Right forelimb (tissue), 1 donor: Measurements from ENCODE around the gene MANEAL.

Source experiments
- DNase-seq: peaks from one replicate; pipeline ENCODE4 v3.0.0-alpha.2; 2018

Gene MANEAL

GRCh38 chr1:37831109-37831508 lies 37.5 kb downstream of the MANEAL start:
- no peak for DNase-seq

DNA sequence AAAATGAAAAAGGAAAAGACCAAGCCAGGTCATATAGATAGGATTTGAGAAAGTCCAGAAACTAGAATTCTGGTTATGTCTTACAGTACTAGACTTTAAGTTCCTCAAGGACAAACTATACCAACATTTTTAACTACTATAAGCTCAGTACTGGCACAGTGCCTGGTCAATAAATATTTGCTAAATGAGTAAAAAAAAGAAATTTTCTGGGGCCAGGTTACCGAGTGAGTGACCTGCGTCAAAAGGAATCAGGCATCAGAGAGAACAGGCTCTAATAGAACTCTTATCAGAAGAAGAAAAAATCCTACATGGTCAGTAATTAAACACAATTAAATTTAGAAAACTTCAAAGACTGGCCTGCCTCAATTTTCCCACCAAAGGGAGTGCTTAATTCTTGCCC lies 38.2 kb downstream of the MANEAL start:
- no peak for DNase-seq

- no peak for DNase-seq
These were observed 43.1 kb downstream of the MANEAL start for GRCh38 chr1:37836788-37837187.

- no peak for DNase-seq
These were observed 46.0 kb downstream of the MANEAL start for GRCh38 chr1:37839676-37840075.

GRCh38 chr1:37840711-37841110 lies 47.1 kb downstream of the MANEAL start:
- no peak for DNase-seq

GRCh38 chr1:37841652-37842051 lies 48.0 kb downstream of the MANEAL start:
- DNase-seq, result no peak

DNA sequence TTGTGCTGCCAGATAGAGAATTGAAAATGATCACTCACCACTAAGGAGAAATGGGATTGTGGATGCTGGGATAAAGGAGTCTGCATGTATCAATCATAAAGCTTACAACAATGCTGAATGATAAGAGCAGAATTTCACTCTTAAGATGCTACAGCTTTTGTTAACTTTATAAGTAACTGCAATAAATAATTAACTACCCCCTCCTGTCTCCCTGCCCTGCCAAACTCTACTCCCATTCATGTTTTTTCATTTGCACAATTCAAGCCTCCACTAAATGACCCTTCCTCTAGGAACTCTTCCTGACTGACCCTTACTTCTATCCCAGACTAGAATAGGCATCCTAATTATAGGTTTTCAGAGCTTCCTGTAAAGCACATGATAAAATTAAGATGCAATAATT lies 50.9 kb downstream of the MANEAL start:
- DNase-seq, result no peak

- no peak for DNase-seq
These were observed 51.5 kb downstream of the MANEAL start for GRCh38 chr1:37845049-37845646.

DNA sequence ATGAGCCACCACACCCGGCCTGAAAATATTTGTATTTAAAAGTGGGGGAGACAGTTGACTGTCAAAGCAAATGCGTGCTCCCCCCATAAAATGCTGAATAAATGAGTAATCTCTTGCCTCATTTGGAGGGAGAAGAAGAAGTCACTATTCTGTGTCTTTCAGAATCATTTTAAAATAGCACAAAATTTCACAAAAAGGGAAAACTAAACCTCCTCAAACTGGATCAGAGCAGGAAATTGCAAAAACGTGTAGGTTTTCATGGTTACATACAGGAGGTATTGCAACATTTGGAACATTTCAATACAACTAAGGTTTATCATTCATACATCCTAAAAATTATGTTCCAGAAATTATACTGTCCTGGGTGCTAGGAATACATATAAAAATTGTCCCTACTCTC lies 52.1 kb downstream of the MANEAL start:
- no peak for DNase-seq

- DNase-seq, result no peak
These were observed 53.1 kb downstream of the MANEAL start for GRCh38 chr1:37846647-37847339.

DNA sequence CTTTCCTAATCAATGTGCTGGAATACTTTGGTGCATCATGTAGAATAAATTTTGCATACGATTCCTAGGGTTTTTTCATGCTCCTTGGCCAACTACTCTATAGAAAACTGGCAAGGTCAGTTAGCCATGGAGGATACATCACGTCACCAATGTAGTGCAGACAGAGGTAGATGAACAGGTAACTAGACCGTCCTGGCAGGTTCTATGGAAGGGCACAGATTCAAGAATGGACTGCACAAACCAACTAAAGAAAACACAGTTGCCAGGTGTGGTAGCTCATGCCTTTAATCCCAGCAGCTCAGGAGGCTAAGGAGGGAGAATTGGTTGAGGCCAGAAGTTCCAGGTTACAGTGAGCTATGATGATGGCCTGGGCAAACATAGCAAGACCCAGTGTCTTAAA lies 55.8 kb downstream of the MANEAL start:
- DNase-seq, result no peak

GRCh38 chr1:37850352-37850955 lies 56.8 kb downstream of the MANEAL start:
- no peak for DNase-seq
